MCF 10A (cell line): ENCODE results near the gene HERC2. TPM values are rescaled to one million over a fixed set of nuclear protein-coding genes. Genes with fewer than 3 reads are reported as not detected.

ENCODE experiments used
- BruUV-seq: library from RNA; stranded (reverse); fragments of 400-500 nt; replicated peaks from 2 replicates; lab custom pipeline; 2021; lab: Mats Ljungman, UMichigan
- CTCF ChIA-PET: fragments of 300-600 bp; sonication (Branson Sonifier 250); formaldehyde crosslinking; extraction: SDS; loops from one replicate; lab custom pipeline; 2021; ENCODE audit warnings: antibody characterized with exemption, inconsistent platforms; lab: Yijun Ruan, JAX
- POLR2A ChIA-PET: fragments of 300-600, 350-650 bp; sonication (Branson Sonifier 250); formaldehyde crosslinking; extraction: SDS; loops from one replicate; lab custom pipeline; 2020; ENCODE audit warnings: antibody characterized with exemption, inconsistent platforms; lab: Yijun Ruan, JAX
- DNase-seq: peaks from one replicate; pipeline ENCODE4 v3.0.0-alpha.2; 2018; ENCODE audit not compliant: unreplicated experiment
- H3K27ac Mint-ChIP-seq: one replicate; pipeline ENCODE4 v1.8.0; 2022; ENCODE audit warnings: mild to moderate bottlenecking, low read depth, mixed read lengths; ENCODE audit not compliant: unreplicated experiment
- H3K27me3 Mint-ChIP-seq: one replicate; pipeline ENCODE4 v1.8.0; 2022; ENCODE audit warnings: mixed read lengths; ENCODE audit not compliant: insufficient read depth, unreplicated experiment
- H3K36me3 Mint-ChIP-seq: one replicate; pipeline ENCODE4 v1.8.0; 2022; ENCODE audit warnings: mild to moderate bottlenecking, moderate library complexity, mixed read lengths; ENCODE audit not compliant: insufficient read depth, unreplicated experiment
- H3K4me1 Mint-ChIP-seq: one replicate; pipeline ENCODE4 v1.8.0; 2022; ENCODE audit warnings: mixed read lengths; ENCODE audit not compliant: insufficient read depth, unreplicated experiment
- H3K4me3 Mint-ChIP-seq: one replicate; pipeline ENCODE4 v1.8.0; 2022; ENCODE audit warnings: mild to moderate bottlenecking, moderate library complexity, mixed read lengths; ENCODE audit not compliant: unreplicated experiment
- H3K9me3 Mint-ChIP-seq: one replicate; pipeline ENCODE4 v1.8.0; 2022; ENCODE audit warnings: mixed read lengths; ENCODE audit not compliant: unreplicated experiment
- CTCF ChIP-seq: fragments of 200-600 bp; IDR thresholded peaks from one replicate; pipeline ENCODE4 v1.8.0; 2022; ENCODE audit warnings: antibody characterized with exemption, mild to moderate bottlenecking; ENCODE audit not compliant: unreplicated experiment
- intact Hi-C: fragments of 100-400 bp; cut with micrococcal nuclease; formaldehyde crosslinking; loops from 2 replicates; pipeline ENCODE4 v1.14.1; 2022
- total RNA-seq: library from RNA; stranded (reverse); gene quantifications from 2 replicates; pipeline ENCODE4 v1.2.3, GENCODE V29; 2022

Gene HERC2
- total RNA-seq, 1 experiment from 2014 or later: 65.2 TPM

DNA sequence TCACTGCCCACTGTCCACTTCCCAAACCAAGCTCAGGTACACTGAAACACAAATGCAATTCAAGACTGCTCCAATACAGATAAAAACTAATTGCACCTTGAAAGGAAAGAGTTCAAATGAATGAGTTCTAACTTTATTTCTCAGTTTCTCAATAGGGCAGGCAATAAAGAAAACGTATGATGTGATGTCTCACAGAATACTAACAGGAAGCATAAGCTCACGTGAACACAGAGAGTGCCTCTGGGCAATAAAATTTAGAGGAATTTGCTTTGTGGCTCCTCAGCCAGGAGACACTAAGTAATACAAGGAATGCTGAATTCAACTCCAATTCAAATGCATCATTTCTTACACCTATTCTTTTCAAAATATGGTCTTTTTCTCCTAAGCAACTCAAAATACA lies 140.6 kb downstream of the HERC2 start:
- H3K4me1 Mint-ChIP-seq: no peaks in the 10 kb centered on the region
- POLR2A ChIA-PET: no interaction called here
- no peaks in the 10 kb centered on the region for H3K9me3 Mint-ChIP-seq
- intact Hi-C loops: no loop called here
- H3K27ac Mint-ChIP-seq: no peak overlapping the region
- H3K27me3 Mint-ChIP-seq: no peaks in the 10 kb centered on the region
- peaks cover 68% of the 10 kb centered on the region for H3K36me3 Mint-ChIP-seq
- TF ChIP-seq CTCF: no peak
- CTCF ChIA-PET: no interaction called here
- no peak for DNase-seq
- BruUV-seq: no TSS peak
- no peak overlapping the region for H3K4me3 Mint-ChIP-seq

- no peak overlapping the region for H3K4me3 Mint-ChIP-seq
- no TSS peak for BruUV-seq
- CTCF ChIA-PET: no interaction called here
- H3K36me3 Mint-ChIP-seq: peaks cover 76% of the 10 kb centered on the region
- no peak for TF ChIP-seq CTCF
- DNase-seq: no peak
- no peaks in the 10 kb centered on the region for H3K27me3 Mint-ChIP-seq
- H3K4me1 Mint-ChIP-seq: no peaks in the 10 kb centered on the region
- no peak overlapping the region for H3K27ac Mint-ChIP-seq
- intact Hi-C loops: no loop called here
- no peaks in the 10 kb centered on the region for H3K9me3 Mint-ChIP-seq
- POLR2A ChIA-PET: interaction anchor here (0.6 kb wide), 1 partner anchor 1826 kb away, joined by 4 read pairs; no protein-coding TSS in a partner anchor
Observed at GRCh38 chr15:28179270-28179669, 142.7 kb downstream of the HERC2 start.

GRCh38 chr15:28178727-28179126 lies 143.3 kb downstream of the HERC2 start:
- Mint-ChIP-seq H3K9me3 (no peaks in the 10 kb centered on the region), H3K27ac (no peak overlapping the region), H3K27me3 (no peaks in the 10 kb centered on the region), H3K36me3 (peaks cover 81% of the 10 kb centered on the region), H3K4me3 (no peak overlapping the region), H3K4me1 (no peaks in the 10 kb centered on the region)
- CTCF ChIA-PET: no interaction called here
- no TSS peak for BruUV-seq
- POLR2A ChIA-PET: no interaction called here
- no peak for DNase-seq
- intact Hi-C loops: no loop called here
- TF ChIP-seq CTCF: no peak

DNA sequence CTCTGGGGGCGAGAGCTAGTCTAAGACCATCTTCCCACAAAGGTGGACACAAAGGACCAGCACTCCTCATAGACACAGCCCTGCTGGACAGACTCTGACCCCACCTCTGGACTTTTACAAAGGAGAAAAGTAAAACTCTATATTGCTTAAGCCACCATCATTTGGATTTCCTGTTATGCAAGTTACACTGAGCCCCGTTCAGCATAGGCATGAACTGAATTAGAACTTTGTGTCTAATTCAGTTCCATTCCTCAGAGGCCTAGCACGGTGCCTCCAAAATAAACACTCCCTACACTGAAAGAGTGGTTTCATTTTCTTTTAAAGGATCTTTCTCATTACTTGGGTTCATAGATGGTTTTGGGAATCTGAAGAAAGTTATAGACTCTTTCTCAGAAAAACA lies 143.7 kb downstream of the HERC2 start:
- intact Hi-C loops: no loop called here
- TF ChIP-seq CTCF: no peak
- Mint-ChIP-seq H3K4me3 (no peak overlapping the region), H3K9me3 (no peaks in the 10 kb centered on the region), H3K27me3 (no peaks in the 10 kb centered on the region), H3K36me3 (peaks cover 82% of the 10 kb centered on the region), H3K27ac (no peak overlapping the region), H3K4me1 (no peaks in the 10 kb centered on the region)
- DNase-seq: no peak
- no TSS peak for BruUV-seq
- CTCF ChIA-PET: no interaction called here
- POLR2A ChIA-PET: no interaction called here
